ENCODE results near the gene FAM149A.

Gene FAM149A

GRCh38 chr4:186202490-186203140, 98.1 kb downstream of the FAM149A start:
- no peak for TF ChIP-seq CTCF (IDR thresholded peaks at IDR 0.05; ENCODE audit: low read depth, low read length)
- no peak for DNase-seq (ENCODE audit: extremely low read depth, low read depth)

- TF ChIP-seq CTCF (IDR thresholded peaks at IDR 0.05; ENCODE audit: low read depth, low read length), result no peak
- no peak for DNase-seq (ENCODE audit: extremely low read depth, low read depth)
Measured at GRCh38 chr4:186203406-186203805, 98.9 kb downstream of the FAM149A start.

GRCh38 chr4:186204103-186204559, 99.6 kb downstream of the FAM149A start:
- TF ChIP-seq CTCF (IDR thresholded peaks at IDR 0.05; ENCODE audit: low read depth, low read length), result no peak
- DNase-seq (ENCODE audit: extremely low read depth, low read depth), result no peak

GRCh38 chr4:186204686-186205085, 100.2 kb downstream of the FAM149A start:
- no peak for TF ChIP-seq CTCF (IDR thresholded peaks at IDR 0.05; ENCODE audit: low read depth, low read length)
- DNase-seq (ENCODE audit: extremely low read depth, low read depth), result no peak

- no peak for TF ChIP-seq CTCF (IDR thresholded peaks at IDR 0.05; ENCODE audit: low read depth, low read length)
- no peak for DNase-seq (ENCODE audit: extremely low read depth, low read depth)
Measured at GRCh38 chr4:186205156-186205555, 100.7 kb downstream of the FAM149A start.

- no peak for DNase-seq (ENCODE audit: extremely low read depth, low read depth)
Measured at GRCh38 chr4:186216465-186217024, 112.0 kb downstream of the FAM149A start.

More at GRCh38 chr4:186216465-186217024, 112.0 kb downstream of the FAM149A start:
- TF ChIP-seq CTCF (IDR thresholded peaks at IDR 0.05; ENCODE audit: low read depth, low read length), result no peak

Measured in AG09319 (cell line).